Fibroblast of the aortic adventitia (primary cell): Measurements from ENCODE around the gene STARD3. TPM values are rescaled to one million over a fixed set of nuclear protein-coding genes. Genes with fewer than 3 reads are reported as not detected.

Source experiments
- DNase-seq: peaks from one replicate; pipeline ENCODE4 v3.0.0-alpha.2; 2010; ENCODE audit warnings: low read depth
- H3K4me3 ChIP-seq: 2 replicates; pipeline ENCODE4 v1.5.1; 2011; ENCODE audit warnings: low read depth, mild to moderate bottlenecking, control low read depth, low read length, moderate library complexity
- total RNA-seq: library from RNA; depleted of rRNA; stranded (reverse); fragments of >200 nt; gene quantifications from 2 replicates; pipeline ENCODE4 v1.2.3, GENCODE V29; 2012; ENCODE audit warnings: low replicate concordance
- TF ChIP-seq, protein P1 (sequence below): IDR thresholded peaks from 2 replicates; pipeline ENCODE4 v1.5.1; 2011; ENCODE audit warnings: mild to moderate bottlenecking, low read length, control low read depth, inconsistent platforms; ENCODE audit not compliant: insufficient read depth

The STARD3 gene
- total RNA-seq, 1 donor: 20.8 TPM

DNA sequence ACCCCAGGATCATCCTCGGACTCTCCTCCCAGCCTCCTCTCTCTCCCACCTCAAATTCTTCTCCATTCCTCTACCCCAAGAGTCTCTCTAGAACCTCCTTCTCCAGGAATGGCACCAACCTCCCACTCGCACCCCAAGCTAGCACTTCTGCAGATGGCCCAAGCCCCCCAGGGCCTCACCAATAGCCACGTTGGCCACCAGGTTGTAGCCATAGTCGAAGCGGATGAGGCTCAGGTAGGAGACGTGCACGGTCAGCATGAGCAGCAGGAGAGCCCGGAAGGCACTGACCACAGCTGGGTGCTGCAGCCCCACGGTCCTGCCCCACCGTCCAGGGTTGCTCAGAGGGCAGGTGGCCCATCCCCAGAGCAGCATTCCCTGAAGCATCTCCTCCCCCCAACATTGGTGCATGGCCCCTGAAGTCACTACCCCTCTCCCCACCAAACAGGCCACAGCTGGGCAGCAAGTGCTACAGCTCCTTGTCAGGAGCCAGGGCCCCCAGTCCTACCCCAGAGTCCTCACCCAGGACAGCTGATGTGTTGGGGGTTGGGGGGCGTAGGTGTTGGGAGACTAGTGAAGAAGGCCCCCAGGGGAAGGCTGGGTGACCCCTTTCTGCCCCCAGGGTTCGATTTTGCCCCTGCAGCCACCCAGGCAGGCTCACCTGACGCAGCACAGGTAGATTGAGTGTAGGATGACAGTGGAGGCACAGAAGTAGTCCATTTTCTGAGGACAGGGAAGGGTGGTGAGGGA lies 36.6 kb downstream of the STARD3 start:
- H3K4me3 ChIP-seq: no peak overlapping the region
- DNase-seq: no peak
- TF ChIP-seq, protein P1, sequence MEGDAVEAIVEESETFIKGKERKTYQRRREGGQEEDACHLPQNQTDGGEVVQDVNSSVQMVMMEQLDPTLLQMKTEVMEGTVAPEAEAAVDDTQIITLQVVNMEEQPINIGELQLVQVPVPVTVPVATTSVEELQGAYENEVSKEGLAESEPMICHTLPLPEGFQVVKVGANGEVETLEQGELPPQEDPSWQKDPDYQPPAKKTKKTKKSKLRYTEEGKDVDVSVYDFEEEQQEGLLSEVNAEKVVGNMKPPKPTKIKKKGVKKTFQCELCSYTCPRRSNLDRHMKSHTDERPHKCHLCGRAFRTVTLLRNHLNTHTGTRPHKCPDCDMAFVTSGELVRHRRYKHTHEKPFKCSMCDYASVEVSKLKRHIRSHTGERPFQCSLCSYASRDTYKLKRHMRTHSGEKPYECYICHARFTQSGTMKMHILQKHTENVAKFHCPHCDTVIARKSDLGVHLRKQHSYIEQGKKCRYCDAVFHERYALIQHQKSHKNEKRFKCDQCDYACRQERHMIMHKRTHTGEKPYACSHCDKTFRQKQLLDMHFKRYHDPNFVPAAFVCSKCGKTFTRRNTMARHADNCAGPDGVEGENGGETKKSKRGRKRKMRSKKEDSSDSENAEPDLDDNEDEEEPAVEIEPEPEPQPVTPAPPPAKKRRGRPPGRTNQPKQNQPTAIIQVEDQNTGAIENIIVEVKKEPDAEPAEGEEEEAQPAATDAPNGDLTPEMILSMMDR: no peak

DNA sequence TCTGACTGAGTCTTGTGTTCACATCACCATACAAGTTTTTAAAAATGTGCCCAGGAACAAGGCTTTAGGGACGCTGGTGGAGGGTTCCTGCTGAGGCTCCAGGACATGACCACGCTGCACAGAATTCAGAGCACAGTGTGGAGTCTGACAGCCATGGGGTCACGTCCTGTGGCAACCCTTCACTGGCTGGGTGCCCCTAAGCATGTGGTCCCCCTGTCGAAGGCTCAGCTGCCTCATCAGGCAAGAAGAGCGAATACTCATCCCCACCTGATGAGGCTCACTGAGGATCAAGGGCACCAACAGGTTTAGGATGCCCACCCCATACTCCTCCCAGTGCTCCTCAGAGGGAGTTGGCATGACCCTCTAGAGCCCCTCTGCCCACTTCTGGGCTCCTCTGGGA lies 37.2 kb downstream of the STARD3 start:
- DNase-seq: no peak
- TF ChIP-seq, protein P1: no peak

DNA sequence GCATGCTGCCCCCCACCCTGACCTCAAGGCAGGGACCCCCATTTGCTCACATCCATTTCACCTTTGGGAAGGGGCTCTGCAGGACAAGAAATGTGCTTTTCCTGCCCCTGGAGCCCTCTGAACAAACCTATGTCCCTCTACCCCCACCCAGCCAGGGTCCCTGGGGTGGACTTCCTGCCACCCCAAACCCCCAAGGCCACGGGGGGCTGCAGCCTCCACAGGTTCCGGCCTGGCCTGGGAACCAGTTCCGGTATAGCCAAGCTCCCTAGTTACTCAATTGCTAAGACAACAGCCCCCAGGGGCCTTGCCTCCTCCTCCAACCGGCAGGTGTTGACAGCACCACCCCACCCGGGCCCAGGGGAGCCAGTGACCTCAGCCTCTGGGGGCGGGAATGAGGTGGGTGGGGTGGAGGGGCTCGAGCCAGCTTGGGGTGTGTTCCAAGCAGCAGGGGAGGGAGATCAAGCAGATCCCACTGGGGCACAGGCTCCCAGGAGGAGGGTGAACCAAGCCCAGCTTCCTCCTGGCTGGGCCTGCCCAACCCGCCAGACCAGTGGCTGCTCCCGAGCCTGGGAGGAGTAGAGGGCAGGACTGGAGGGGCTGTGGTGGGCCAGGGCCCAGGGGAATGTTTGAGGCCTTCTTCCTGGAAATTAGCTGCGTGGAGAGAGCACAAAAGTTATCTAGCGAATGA lies 37.9 kb downstream of the STARD3 start:
- H3K4me3 ChIP-seq: no peak overlapping the region
- TF ChIP-seq, protein P1: no peak
- DNase-seq: peak; percentile 63

More for the DNA sequence above, 37.2 kb downstream of the STARD3 start:
- no peak overlapping the region for H3K4me3 ChIP-seq

DNA sequence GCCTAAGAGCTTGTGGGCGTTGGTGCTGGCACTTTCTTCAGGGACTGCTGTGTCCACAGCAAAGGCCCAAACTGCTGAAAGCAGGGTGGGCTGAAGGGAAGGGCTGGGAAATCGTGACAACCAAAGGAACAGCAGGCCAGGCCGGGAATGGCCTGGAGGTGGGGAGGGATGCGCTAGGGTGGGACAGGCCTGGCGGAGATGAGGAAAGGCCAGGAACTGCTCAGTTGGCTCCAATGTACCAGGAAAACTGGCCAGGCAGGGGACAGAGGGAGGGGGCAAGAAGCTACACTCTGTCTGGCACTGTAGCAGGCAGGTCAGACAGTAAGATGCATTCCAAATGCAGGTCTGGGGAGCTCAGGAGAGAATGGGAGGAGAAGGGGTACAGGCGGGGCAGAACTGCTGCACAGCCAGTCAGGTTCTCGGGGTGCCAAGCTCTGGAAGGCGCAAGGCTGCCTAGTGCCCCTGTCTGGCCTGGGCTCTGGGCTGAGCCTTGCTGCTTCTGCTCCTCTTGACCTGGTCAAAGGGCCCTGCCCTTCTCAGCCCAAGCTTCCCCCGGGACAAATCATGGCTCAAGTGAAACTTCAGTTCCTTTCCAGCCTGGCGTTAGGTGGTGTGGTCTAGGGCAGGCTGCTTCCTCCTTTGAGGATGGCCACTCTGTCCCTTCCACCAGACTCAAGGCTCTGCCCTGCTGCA lies 38.6 kb downstream of the STARD3 start:
- no peak for DNase-seq
- H3K4me3 ChIP-seq: no peak overlapping the region
- TF ChIP-seq, protein P1: no peak

DNA sequence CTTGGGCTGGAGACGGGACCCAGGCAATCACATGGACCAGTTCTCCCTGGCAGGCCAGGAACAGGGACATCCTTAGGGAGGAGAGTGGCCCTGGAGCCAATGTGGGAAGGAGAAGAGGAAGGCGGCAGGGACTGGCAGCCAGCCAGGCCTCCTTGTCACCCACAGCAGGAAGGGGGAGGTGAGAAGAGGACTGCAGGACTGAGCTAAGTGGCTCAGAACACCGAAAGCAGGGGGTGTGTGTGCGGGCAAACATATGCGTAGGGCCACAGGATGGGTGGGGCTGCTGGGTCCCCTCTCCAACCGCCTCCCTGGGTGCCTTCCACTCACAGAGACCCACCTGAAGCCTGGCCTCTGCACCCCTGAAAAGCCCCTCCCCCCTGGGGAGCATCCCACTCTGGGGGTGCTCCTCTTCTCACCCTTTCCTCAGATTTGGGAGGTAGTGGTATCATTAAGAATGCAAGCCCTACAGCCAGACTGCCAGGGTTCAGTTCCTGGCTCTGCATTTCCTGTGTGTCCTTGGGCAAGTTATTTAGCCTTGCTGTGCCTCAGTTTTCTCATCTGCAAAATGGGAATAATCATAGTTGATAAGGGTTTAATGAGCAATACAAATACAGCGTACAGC lies 39.4 kb downstream of the STARD3 start:
- no peak for DNase-seq
- TF ChIP-seq, protein P1: no peak
- H3K4me3 ChIP-seq: no peak overlapping the region

DNA sequence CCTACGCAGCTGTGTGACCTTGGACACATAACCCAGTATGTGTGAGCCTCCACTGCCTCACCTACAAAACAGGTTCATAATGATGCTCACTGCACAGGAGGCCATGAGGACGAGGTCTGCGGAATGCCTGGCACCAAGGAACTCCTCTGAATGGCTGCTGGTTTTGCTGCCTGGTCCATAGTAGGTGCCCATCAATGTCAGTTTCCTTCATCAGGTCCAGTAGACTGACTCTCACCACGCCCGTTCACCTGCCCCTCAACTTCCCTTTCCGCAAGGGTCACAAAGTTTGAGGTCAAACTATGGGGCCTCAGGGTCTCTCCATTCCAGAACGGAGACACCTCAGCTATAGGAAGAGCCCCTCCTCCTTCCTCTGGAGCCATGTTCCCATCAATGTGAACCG lies 40.1 kb downstream of the STARD3 start:
- no peak overlapping the region for H3K4me3 ChIP-seq
- TF ChIP-seq, protein P1: no peak
- no peak for DNase-seq
